ENCODE data around the gene DNM2. TPM values are rescaled to one million over a fixed set of nuclear protein-coding genes. Genes with fewer than 3 reads are reported as not detected.

The DNM2 gene
- total and polyA plus RNA-seq, 2 of the 13 experiments (the other 11 are each of a cell fraction or from before 2014, with no cell fraction given), result 41.7 to 59.8 TPM

DNA sequence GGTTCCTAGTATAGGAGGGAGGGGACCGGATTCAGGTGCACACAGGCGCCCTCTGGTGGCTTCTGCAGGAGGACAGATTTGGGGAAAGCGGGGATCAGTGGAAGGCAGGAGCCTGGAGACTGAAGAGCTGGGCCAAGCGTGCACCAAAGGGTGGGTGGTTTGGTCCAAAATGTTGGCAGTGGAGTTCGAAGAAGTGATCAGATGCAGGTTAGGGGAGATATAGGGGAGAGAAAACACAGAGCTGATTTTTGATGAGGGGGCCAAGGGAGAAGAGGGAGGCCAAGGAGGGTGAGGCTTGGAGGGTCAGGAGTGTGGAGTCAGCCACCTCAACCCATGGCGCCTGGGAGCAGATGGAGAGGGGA, 146.6 kb downstream of the DNM2 start (continued):
- TF ChIP-seq, protein P1, sequence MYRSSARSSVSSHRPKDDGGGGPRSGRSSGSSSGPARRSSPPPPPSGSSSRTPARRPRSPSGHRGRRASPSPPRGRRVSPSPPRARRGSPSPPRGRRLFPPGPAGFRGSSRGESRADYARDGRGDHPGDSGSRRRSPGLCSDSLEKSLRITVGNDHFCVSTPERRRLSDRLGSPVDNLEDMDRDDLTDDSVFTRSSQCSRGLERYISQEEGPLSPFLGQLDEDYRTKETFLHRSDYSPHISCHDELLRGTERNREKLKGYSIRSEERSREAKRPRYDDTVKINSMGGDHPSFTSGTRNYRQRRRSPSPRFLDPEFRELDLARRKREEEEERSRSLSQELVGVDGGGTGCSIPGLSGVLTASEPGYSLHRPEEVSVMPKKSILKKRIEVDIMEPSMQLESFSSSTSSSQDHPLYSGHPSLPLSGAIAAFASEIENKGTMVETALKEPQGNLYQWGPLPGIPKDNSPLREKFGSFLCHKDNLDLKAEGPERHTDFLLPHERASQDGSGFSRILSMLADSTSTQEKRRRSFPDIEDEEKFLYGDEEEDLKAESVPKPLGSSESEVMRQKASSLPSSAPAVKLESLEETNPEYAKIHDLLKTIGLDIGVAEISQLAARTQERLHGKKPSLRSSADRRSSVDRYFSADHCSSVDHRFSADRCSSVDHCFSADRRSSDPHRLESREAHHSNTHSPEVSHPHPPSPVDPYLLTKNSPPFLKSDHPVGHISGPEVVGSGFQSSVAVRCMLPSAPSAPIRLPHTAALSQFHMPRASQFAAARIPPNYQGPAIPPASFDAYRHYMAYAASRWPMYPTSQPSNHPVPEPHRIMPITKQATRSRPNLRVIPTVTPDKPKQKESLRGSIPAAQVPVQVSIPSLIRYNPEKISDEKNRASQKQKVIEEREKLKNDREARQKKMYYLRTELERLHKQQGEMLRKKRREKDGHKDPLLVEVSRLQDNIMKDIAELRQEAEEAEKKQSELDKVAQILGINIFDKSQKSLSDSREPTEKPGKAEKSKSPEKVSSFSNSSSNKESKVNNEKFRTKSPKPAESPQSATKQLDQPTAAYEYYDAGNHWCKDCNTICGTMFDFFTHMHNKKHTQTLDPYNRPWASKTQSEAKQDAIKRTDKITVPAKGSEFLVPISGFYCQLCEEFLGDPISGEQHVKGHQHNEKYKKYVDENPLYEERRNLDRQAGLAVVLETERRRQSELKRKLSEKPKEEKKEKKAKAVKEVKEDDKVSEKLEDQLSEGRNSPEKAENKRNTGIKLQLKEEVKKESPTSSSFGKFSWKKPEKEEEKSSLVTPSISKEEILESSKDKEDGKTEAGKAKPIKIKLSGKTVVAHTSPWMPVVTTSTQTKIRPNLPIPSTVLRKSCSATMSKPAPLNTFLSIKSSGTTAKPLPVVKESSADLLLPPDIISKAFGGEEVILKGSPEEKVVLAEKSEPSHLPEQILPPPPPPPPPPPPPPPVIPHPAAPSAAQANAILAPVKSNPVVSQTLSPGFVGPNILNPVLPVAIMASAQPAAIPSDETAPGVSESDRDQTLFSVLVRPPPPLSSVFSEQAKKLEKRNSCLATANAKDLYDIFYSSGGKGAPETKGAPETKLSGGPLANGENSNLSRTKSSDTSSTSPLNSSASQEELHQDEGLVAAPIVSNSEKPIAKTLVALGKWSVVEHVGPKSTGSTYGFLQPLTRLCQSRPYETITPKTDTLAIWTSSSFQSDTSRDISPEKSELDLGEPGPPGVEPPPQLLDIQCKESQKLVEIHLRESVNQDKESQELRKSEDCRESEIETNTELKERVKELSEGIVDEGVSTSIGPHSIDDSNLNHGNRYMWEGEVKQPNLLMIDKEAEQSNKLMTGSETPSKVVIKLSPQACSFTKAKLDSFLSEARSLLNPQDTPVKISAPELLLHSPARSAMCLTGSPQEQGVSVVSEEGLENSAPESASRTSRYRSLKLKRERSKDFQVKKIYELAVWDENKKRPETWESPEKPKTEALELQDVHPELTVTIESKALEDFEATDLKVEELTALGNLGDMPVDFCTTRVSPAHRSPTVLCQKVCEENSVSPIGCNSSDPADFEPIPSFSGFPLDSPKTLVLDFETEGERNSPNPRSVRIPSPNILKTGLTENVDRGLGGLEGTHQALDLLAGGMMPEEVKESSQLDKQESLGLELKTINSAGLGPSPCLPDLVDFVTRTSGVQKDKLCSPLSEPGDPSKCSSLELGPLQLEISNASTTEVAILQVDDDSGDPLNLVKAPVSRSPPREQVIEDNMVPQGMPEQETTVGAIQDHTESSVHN (CRISPR knock-in tag; IDR thresholded peaks at IDR 0.05), result no peak
- TF ChIP-seq, protein P2, sequence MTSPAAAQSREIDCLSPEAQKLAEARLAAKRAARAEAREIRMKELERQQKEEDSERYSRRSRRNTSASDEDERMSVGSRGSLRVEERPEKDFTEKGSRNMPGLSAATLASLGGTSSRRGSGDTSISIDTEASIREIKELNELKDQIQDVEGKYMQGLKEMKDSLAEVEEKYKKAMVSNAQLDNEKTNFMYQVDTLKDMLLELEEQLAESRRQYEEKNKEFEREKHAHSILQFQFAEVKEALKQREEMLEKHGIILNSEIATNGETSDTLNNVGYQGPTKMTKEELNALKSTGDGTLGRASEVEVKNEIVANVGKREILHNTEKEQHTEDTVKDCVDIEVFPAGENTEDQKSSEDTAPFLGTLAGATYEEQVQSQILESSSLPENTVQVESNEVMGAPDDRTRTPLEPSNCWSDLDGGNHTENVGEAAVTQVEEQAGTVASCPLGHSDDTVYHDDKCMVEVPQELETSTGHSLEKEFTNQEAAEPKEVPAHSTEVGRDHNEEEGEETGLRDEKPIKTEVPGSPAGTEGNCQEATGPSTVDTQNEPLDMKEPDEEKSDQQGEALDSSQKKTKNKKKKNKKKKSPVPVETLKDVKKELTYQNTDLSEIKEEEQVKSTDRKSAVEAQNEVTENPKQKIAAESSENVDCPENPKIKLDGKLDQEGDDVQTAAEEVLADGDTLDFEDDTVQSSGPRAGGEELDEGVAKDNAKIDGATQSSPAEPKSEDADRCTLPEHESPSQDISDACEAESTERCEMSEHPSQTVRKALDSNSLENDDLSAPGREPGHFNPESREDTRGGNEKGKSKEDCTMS (CRISPR knock-in tag; conservative IDR thresholded peaks at IDR 0.05), result no peak
- TF ChIP-seq, protein P3, sequence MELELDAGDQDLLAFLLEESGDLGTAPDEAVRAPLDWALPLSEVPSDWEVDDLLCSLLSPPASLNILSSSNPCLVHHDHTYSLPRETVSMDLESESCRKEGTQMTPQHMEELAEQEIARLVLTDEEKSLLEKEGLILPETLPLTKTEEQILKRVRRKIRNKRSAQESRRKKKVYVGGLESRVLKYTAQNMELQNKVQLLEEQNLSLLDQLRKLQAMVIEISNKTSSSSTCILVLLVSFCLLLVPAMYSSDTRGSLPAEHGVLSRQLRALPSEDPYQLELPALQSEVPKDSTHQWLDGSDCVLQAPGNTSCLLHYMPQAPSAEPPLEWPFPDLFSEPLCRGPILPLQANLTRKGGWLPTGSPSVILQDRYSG (CRISPR knock-in tag; IDR thresholded peaks at IDR 0.05), result no peak
- no peak for TF ChIP-seq POLR2AphosphoS2 (IDR thresholded peaks at IDR 0.05; ENCODE audit: low read depth, low read length)
- TF ChIP-seq NR3C1 (CRISPR knock-in tag; IDR thresholded peaks at IDR 0.05), result no peak
- peak; percentile 59 for TF ChIP-seq SMC3 (IDR thresholded peaks at IDR 0.05; ENCODE audit: low read length)
- no peak for TF ChIP-seq MEF2D (CRISPR knock-in tag; IDR thresholded peaks at IDR 0.05)
- no peak for TF ChIP-seq SPEN (CRISPR knock-in tag; IDR thresholded peaks at IDR 0.05; ENCODE audit: low read depth)
- TF ChIP-seq, protein P4, sequence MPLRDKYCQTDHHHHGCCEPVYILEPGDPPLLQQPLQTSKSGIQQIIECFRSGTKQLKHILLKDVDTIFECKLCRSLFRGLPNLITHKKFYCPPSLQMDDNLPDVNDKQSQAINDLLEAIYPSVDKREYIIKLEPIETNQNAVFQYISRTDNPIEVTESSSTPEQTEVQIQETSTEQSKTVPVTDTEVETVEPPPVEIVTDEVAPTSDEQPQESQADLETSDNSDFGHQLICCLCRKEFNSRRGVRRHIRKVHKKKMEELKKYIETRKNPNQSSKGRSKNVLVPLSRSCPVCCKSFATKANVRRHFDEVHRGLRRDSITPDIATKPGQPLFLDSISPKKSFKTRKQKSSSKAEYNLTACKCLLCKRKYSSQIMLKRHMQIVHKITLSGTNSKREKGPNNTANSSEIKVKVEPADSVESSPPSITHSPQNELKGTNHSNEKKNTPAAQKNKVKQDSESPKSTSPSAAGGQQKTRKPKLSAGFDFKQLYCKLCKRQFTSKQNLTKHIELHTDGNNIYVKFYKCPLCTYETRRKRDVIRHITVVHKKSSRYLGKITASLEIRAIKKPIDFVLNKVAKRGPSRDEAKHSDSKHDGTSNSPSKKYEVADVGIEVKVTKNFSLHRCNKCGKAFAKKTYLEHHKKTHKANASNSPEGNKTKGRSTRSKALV (CRISPR knock-in tag; IDR thresholded peaks at IDR 0.05), result no peak
- TF ChIP-seq, protein P5, sequence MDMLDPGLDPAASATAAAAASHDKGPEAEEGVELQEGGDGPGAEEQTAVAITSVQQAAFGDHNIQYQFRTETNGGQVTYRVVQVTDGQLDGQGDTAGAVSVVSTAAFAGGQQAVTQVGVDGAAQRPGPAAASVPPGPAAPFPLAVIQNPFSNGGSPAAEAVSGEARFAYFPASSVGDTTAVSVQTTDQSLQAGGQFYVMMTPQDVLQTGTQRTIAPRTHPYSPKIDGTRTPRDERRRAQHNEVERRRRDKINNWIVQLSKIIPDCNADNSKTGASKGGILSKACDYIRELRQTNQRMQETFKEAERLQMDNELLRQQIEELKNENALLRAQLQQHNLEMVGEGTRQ (IDR thresholded peaks at IDR 0.05; ENCODE audit: low read depth, low read length), result no peak
- TF ChIP-seq, protein P5 (CRISPR knock-in tag; IDR thresholded peaks at IDR 0.05; ENCODE audit: borderline replicate concordance), result no peak
- TF ChIP-seq, protein P6, sequence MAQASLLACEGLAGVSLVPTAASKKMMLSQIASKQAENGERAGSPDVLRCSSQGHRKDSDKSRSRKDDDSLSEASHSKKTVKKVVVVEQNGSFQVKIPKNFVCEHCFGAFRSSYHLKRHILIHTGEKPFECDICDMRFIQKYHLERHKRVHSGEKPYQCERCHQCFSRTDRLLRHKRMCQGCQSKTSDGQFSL (CRISPR knock-in tag; IDR thresholded peaks at IDR 0.05), result no peak
- no peak for TF ChIP-seq POLR2G (IDR thresholded peaks at IDR 0.05; ENCODE audit: low read depth, low read length)
- no peak for TF ChIP-seq SNAPC2 (CRISPR knock-in tag; IDR thresholded peaks at IDR 0.05)

Measured in HepG2 (cell line).